Upper lobe of left lung (tissue), 6 donors: ENCODE measurements around the gene PDPK1. TPM values are rescaled to one million over a fixed set of nuclear protein-coding genes. Genes with fewer than 3 reads are reported as not detected.
"Not testable (repeated sequence)": the region's sequence is repeated elsewhere in the genome, so short reads cannot be mapped to it uniquely, and the experiment has no call there.

Source experiments
- ATAC-seq, 2 donors: fragments of 200-7000 bp; cut with Tn5 transposase; one replicate each; pipeline ENCODE4 v1.9.1; 2022; ENCODE audit warnings: mild to moderate bottlenecking in 2 of 2, moderate library complexity in 2 of 2; ENCODE audit not compliant: low FRiP score in 2 of 2
- DNase-seq, 2 donors: peaks; one replicate each; pipeline ENCODE4 v3.0.0-alpha.2; 2019 to 2020
- H3K27ac ChIP-seq, 4 donors: fragments of 200-600 bp; sonication (generic); one replicate each; pipeline ENCODE4 v1.5.1; 2016 to 2019
- H3K27me3 ChIP-seq, 4 donors: fragments of 200-600 bp; sonication (generic); one replicate each; pipeline ENCODE4 v1.5.1; 2017 to 2019
- H3K36me3 ChIP-seq, 4 donors: fragments of 200-600 bp; sonication (generic); one replicate each; pipeline ENCODE4 v1.5.1; 2016 to 2019
- H3K4me1 ChIP-seq, 4 donors: fragments of 200-600 bp; sonication (generic); one replicate each; pipeline ENCODE4 v1.5.1; 2018 to 2019
- H3K4me3 ChIP-seq, 4 donors: fragments of 200-600 bp; sonication (generic); one replicate each; pipeline ENCODE4 v1.5.1; 2017 to 2019; ENCODE audit warnings: mild to moderate bottlenecking in 2 of 4, moderate library complexity in 1 of 4
- H3K9me3 ChIP-seq, 4 donors: fragments of 200-600 bp; sonication (generic); one replicate each; pipeline ENCODE4 v1.5.1; 2018 to 2019
- WGBS, 2 donors: methylation state at CpG; one replicate each; pipeline ENCODE4 v1.1.5; 2017 to 2018; 5-methylcytosine and 5-hydroxymethylcytosine counted together
- small RNA-seq, 4 donors: library from RNA; depleted of rRNA; stranded (forward); fragments of <200 nt; gene quantifications; one replicate each; pipeline ENCODE3, GENCODE V24; 2016
- total RNA-seq, 6 donors: library from RNA; depleted of rRNA in 4 of 6; stranded (reverse); fragments of >200 nt in 4 of 6; gene quantifications; one replicate each; pipeline versions ENCODE4 v1.1.0 to v1.2.1, GENCODE V29; 2016 to 2021
- donor health status: DM: no; HTN: no; CAD: no; lungs with moderate emphysema.
- donor health status: DM: no; HTN: yes; CAD: no; lungs with severe emphysema.

PDPK1 gene
- total RNA-seq, 6 donors from 2014 or later, result 39.4 to 83.1 (median 67.2) TPM

- WGBS, 2 donors, result 20% methylated on average over 1 of the region's 12 CpGs; no CpG with 5 or more reads in 1 of the 2 donors
- not testable (repeated sequence) for H3K36me3 ChIP-seq, H3K27ac ChIP-seq, H3K4me1 ChIP-seq, H3K27me3 ChIP-seq, H3K9me3 ChIP-seq, H3K4me3 ChIP-seq
- DNase-seq (peak in 1 of 2 donors; percentile 43), ATAC-seq (peak; percentile 88 to 89)
These were observed 101.4 kb downstream of the PDPK1 start for GRCh38 chr16:2639071-2639721.

GRCh38 chr16:2639722-2640072 lies 101.9 kb downstream of the PDPK1 start:
- not testable (repeated sequence) for H3K4me3 ChIP-seq, DNase-seq, H3K9me3 ChIP-seq, H3K27ac ChIP-seq, H3K36me3 ChIP-seq, H3K4me1 ChIP-seq, H3K27me3 ChIP-seq
- 65% methylated on average over 4 of the region's 9 CpGs; no CpG with 5 or more reads in 1 of the 2 donors for WGBS, 2 donors
- peak; percentile 72 to 87 for ATAC-seq

- not testable (repeated sequence) for ATAC-seq, H3K9me3 ChIP-seq, H3K4me3 ChIP-seq, H3K36me3 ChIP-seq, H3K27me3 ChIP-seq, H3K27ac ChIP-seq, H3K4me1 ChIP-seq, DNase-seq
- no CpG with 5 or more reads among the region's 17 CpGs for WGBS, 2 donors
These were observed 104.7 kb downstream of the PDPK1 start for GRCh38 chr16:2642561-2642960.

GRCh38 chr16:2644754-2645453 lies 107.1 kb downstream of the PDPK1 start:
- not testable (repeated sequence) for H3K4me3 ChIP-seq, H3K27ac ChIP-seq, H3K9me3 ChIP-seq, H3K27me3 ChIP-seq, DNase-seq, H3K4me1 ChIP-seq, H3K36me3 ChIP-seq
- ATAC-seq, result peak; percentile 39 to 78
- no CpG with 5 or more reads among the region's 12 CpGs for WGBS, 2 donors

GRCh38 chr16:2651268-2651871 lies 113.5 kb downstream of the PDPK1 start:
- ATAC-seq, result peak; percentile 42 to 69
- WGBS, 2 donors, result no CpG with 5 or more reads among the region's 14 CpGs
- not testable (repeated sequence) for H3K36me3 ChIP-seq, H3K9me3 ChIP-seq, H3K4me1 ChIP-seq, H3K27me3 ChIP-seq, DNase-seq, H3K27ac ChIP-seq, H3K4me3 ChIP-seq

Small RNAs within 50 kb of the gene (small RNA-seq; reads per million reads assigned to genes)
- gene AC093525.1, result 0 reads per million in 4 donors
- 0 to 0.14 (median 0.03) reads per million in 4 donors for gene MIR3178

Other genes with a start within 250 kb of the PDPK1 start
- gene ABCA3, start 197.3 kb upstream of the PDPK1 start, total RNA-seq, result 100 to 1,000 TPM; 337 to 619 (median 455) TPM
- 1 to 10 TPM; 2.7 to 5.2 (median 3.9) TPM for gene CCNF, start 108.6 kb upstream of the PDPK1 start, total RNA-seq
- gene TEDC2, start 77.9 kb upstream of the PDPK1 start, total RNA-seq, result 1 to 10 TPM in 4 of 6 donors, under 1 TPM in 1, not detected in 1; 0.61 to 2.7 (median 1.7) TPM
- gene NTN3, start 66.7 kb upstream of the PDPK1 start, total RNA-seq, result not detected
- gene TBC1D24, start 62.9 kb upstream of the PDPK1 start, total RNA-seq, result 10 to 100 TPM; 25.9 to 49.6 (median 37.2) TPM
- gene ATP6V0C, start 24.1 kb upstream of the PDPK1 start, total RNA-seq, result 100 to 1,000 TPM in 4 of 6 donors, 10 to 100 TPM in 2; 84.9 to 332 (median 164) TPM
- 100 to 1,000 TPM in 1 of 6 donors, 10 to 100 TPM in 5; 33.0 to 126 (median 68.4) TPM for gene AMDHD2, start 17.6 kb upstream of the PDPK1 start, total RNA-seq
- gene CEMP1, start 6.6 kb upstream of the PDPK1 start, total RNA-seq, result 10 to 100 TPM in 2 of 6 donors, 1 to 10 TPM in 3, under 1 TPM in 1; 0.91 to 17.0 (median 5.4) TPM
- gene KCTD5, start 144.5 kb downstream of the PDPK1 start, total RNA-seq, result 10 to 100 TPM; 25.7 to 45.5 (median 33.0) TPM
- 1 to 10 TPM in 5 of 6 donors, under 1 TPM in 1; 0.91 to 8.1 (median 1.8) TPM for gene PRSS27, start 182.2 kb downstream of the PDPK1 start, total RNA-seq
- gene SRRM2, start 214.6 kb downstream of the PDPK1 start, total RNA-seq, result 1,000 to 10,000 TPM in 2 of 6 donors, 100 to 1,000 TPM in 4; 317 to 3,815 (median 582) TPM
- gene ELOB, start 239.3 kb downstream of the PDPK1 start, total RNA-seq, result 100 to 1,000 TPM in 5 of 6 donors, 10 to 100 TPM in 1; 73.3 to 245 (median 145) TPM
- gene PRSS33, start 249.5 kb downstream of the PDPK1 start, total RNA-seq, result under 1 TPM in 2 of 6 donors, not detected in 4; 0.20 to 0.92 TPM